Right renal pelvis (tissue), 4 donors: ENCODE measurements around the gene PIGV. TPM values are rescaled to one million over a fixed set of nuclear protein-coding genes. Genes with fewer than 3 reads are reported as not detected.
"Not testable (repeated sequence)": the region's sequence is repeated elsewhere in the genome, so short reads cannot be mapped to it uniquely, and the experiment has no call there.

Experiments
- DNase-seq, 4 donors: peaks; one replicate each; pipeline ENCODE4 v3.0.0-alpha.2; 2013; ENCODE audit warnings: low read depth in 4 of 4, low spot score in 3 of 4, missing footprints in 1 of 4
- polyA plus RNA-seq, 4 donors: library from polyadenylated mRNA; unstranded; fragments of 120-200 nt; gene quantifications; one replicate each; pipeline ENCODE4 v1.2.1, GENCODE V29; 2013; ENCODE audit not compliant: insufficient read length in 4 of 4

PIGV gene
- polyA plus RNA-seq, 4 donors = 18.1 to 19.1 (median 18.5) TPM

DNA sequence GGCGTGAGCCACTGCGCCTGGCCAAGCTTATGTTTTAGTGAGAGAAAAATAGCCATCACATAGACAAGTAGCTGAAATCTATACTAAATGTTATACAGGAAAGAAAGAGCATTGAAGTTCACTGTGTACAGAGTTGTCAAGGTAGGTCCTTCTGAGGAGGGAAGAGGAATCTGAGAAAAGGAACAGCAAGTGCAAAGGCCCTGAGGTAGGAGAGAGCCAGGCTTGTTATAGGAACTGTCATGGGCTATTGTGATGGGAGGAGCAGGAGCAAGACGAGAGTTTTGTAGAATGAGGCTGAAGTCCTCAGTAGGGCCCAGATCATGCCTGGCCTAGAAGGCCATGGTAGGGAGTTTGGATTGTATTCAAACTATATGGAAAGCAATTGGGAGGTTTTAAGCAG is 43.3 kb downstream of the PIGV start:
- DNase-seq = no peak

DNA sequence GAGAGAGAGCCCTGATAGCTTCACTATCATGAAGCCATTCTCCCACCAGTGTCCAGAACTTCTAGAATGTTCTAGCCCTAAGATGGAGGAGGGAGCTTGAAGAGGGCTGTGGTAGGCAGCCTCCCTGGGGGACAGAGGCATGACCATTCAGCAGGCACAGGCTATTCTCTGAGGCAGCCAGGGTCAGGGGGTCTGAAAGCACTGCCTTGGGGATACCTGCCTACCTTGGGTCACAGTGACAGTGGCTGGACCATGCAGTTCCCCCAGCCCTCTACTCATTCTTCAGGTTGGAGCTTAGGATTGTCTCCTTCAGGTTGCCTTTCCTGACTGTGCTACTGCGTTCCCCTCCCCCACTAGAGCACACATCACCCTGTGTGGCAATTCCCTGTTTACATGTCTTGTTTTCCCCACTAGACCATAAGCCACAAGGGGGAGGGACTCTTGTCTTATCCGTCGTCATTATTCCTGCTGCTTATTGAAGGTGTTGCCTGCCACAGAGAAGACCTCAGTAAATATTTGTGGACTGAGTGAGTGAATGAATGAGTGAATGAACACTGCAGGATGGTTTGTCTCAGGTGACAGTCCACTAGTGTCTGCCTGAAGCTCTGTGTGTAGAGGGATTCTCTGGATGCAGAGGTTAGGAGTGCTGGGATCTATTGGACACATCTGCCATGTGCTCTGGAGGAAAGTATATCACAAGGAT is 43.9 kb downstream of the PIGV start:
- DNase-seq = no peak

DNA sequence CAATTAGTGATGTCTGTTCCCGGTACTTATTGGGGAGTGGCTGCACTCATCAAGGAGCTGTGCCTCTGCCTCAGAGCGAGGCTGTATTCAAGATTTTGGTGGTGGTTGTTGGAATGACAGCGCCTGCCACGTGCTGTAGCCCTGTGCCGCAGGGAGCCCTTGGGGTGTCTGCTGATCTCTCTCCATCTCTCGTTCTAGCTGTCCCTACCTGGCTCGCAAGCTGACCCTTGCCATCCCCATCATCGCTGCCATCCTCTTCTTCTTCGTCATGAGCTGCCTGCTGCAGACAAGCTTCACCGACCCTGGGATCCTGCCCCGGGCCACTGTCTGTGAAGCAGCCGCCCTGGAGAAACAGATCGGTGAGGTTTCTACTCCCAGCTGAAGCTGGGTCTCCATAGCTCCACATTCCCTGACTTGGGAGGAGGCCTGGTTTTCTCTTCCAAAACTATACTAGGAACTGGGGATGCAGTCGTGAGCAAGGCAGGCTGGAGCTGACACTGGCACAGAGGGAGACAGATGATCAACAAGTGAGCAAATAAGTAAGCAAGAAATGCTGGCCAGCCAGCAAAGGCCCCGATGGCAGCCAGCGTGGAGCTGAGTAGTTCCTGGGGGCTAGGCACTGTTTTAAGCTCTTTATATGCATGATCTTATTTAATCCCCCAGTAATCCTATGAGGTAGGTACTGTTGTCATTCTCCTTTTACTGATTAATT is 44.7 kb downstream of the PIGV start:
- no peak for DNase-seq

DNA sequence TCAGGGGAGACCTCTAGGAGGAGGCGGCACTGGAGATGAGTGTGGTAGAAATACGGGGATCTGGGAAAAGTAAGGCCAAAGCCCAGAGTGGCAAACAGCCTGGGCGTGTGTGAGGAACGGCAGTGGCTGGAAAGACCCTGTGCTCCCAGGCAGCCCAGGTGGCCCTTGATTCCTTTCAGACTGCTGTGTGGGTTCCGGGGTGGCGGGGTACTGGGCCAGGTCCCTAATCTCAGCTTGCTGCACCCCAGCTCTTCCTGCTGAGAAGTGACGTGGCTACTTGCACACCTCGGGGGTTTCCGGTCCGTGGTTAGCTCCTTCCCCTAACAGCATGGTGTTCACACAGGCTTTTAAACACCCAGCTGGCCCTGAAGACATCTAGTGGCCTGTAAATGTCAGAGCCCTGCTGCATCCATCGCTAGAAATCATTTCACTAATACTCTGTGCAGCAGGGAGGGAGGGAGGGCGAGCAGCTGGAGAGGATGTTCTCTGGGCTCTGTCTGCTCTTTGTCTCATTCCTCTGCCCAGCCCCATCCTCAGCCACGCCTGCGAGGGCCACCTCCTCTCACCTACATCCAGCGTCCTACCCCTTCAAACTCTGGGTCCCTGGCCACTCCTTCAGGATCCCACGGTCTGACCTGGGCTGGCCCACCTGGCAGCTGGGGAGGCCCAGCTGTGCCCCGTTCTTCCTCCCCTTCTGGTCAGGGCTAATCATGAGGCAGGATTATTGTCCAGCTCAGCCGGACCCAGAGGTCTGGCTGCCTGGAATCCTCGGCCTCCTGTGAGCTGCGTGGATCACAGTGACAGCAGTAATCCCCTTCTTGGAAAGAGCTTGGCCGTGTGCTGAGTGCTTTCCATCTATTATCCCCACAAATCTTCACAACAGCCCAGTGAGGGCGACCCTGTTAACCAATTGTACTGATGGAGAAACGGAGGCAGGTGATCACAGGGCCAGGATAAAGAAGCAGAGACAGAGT is 46.0 kb downstream of the PIGV start:
- DNase-seq = no peak

DNA sequence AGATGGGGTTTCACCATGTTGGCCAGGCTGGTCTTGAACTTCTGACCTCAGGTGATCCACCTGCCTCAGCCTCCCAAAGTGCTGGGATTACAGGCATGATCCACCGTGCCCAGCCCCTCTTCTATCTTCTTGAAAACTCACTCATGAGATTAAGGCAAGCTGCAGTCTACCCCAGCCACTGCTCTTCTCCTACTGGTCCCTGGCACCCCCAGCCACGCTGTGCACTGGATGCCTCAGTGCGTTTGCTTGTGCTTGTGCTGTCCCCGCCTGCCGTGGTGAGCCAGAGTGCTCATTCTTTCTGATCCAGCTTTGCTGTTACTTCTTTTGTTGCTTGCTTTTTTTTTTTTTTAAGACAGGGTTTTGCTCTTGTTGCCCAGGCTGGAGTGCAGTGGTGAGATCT is 49.9 kb downstream of the PIGV start:
- not testable (repeated sequence) for DNase-seq

DNA sequence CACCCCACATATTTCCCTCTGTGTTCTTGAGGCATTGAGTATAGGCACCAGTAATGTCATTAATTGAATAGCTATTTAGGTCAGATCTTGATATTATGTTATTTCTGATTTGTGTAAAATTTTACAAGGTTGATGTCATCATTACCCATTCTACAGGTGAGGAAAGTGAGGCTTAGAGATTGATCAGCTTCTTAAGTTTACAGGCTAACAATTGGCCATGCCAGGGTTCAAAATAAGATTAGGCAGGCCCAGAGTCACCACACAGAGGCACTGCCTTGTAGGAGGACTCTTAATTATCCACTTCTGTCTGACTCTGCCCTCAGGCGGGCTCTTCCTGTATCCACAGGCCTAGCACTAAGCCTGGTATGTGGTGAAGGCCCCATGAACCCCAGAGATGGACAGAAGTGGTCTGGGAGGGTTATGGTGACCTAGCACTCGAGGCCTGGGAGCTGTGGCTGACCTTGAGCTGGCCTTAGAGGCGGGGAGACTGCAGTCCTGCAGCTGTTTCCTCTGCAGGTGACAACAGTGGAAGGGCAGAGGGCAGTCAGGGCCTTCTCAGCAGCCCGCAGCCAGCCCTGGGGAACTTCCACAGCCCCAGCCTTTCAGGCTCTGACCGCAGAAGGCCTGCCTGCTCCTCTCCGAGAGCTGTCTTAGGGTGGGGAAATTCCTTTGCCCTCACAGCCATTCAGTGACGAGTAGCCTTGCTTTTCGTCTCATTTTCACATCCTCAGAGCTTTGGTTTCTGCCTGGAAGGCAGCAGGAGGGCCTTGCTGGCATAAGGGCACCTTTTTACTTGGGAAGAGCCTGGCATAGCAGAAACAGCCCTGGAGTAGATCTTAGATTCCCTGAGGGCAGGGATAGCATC is 51.0 kb downstream of the PIGV start:
- DNase-seq = no peak

DNA sequence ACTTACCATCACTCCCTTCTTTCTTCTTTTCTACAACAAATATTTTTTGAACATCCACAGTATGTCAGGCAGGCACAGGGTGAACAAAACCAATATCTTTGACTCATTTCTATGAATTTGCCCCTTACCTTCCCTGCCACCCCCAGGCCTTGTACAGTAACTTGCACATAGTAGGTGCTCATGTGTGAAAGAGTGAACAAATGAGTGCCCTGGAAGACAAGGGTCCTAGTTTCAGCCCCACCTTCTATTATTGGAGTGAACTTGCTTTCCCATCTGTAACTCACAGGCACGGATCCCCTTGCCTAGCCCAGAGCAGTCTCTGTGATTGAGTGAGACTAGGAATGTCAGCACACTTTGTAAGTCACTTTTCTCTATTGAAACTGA is 51.6 kb downstream of the PIGV start:
- DNase-seq = no peak

DNA sequence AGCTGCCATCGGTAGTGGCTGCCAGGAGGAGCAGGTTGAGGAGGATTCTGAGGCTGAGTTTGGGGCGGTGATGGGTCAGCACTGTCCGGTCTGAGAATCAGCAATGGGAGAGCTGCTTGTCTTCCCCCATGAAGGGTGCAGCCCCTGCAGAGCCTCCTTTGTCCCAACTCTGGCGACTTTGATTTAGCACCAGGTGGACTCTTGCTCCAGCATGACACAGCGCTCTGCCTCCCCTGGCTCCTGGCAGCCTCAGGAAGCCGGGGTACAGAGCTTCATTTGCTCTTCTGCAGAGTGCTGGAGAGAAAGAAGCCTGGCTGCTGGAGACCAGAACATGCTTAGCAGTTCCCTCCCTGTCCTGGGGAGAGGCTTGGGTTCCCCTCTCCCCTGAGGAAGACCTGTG is 52.0 kb downstream of the PIGV start:
- no peak for DNase-seq

DNA sequence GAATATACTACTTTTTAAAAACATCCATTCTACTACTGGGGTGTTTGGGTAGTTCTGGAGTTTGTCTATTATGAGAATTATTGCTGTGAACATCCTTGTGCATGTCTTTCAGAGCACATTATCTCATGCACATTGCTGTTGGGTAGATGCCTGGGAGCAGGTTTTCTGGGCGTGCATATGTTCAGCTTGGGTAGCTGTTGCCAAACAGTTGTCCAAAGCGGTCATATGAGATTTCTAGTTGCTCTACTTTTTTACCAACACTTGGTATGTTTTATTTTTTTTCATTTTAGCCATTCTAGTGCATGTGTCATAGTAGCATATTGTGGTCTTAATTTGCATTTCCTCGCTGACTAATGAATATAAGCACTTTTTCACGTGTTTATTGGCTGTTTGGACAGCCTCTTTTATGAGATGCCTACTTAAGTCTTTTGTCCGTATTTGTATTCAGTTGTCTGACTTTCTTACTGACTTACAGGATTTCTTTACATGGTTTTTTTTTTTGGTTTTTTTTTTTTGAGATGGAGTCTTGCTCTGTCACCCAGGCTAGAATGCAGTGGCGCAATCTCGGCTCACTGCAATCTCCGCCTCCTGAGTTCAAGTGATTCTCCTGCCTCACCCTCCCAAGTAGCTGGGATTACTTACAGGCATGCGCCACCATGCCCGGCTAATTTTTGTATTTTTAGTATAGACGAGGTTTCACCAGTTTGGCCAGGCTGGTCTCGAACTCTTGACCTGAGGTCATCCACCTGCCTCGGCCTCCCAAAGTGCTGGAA is 56.9 kb downstream of the PIGV start:
- no peak for DNase-seq

DNA sequence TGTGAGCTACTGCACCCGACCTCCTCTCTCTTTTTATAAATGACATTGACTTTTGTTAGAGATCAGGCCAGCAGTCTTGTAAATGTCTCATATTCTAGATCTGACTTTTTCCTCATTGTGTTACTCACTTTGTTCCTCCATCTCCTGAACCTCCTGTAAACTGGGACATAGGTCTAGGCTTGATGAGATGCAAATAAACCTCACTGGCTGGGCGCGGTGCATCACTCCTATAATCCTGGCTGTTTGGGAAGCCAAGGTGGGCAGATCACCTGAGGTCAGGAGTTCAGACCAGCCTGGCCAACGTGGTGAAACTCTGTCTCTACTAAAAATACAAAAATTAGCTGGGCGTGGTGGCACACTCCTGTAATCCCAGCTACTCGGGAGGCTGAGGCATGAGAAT is 60.1 kb downstream of the PIGV start:
- not testable (repeated sequence) for DNase-seq

Other genes starting within 250 kb of the PIGV start
- 100 to 1,000 TPM in 1 of 4 donors, 10 to 100 TPM in 3; 85.5 to 102 (median 90.5) TPM for gene ARID1A, start 91.9 kb upstream of the PIGV start, polyA plus RNA-seq
- 10 to 100 TPM; 20.7 to 23.2 (median 22.1) TPM for gene ZDHHC18, start 38.7 kb downstream of the PIGV start, polyA plus RNA-seq
- gene SFN, start 75.2 kb downstream of the PIGV start, polyA plus RNA-seq = under 1 TPM; 0.58 to 0.91 (median 0.72) TPM
- gene GPN2, start 102.3 kb downstream of the PIGV start, polyA plus RNA-seq = 10 to 100 TPM; 28.1 to 34.1 (median 29.8) TPM
- gene GPATCH3, start 112.5 kb downstream of the PIGV start, polyA plus RNA-seq = 10 to 100 TPM; 12.0 to 17.0 (median 14.7) TPM
- 1 to 10 TPM; 1.2 to 1.8 (median 1.6) TPM for gene NR0B2, start 126.0 kb downstream of the PIGV start, polyA plus RNA-seq
- gene NUDC, start 133.8 kb downstream of the PIGV start, polyA plus RNA-seq = 10 to 100 TPM; 86.4 to 99.3 (median 90.3) TPM
- gene KDF1, start 172.5 kb downstream of the PIGV start, polyA plus RNA-seq = 10 to 100 TPM in 2 of 4 donors, 1 to 10 TPM in 2; 9.2 to 11.1 (median 10.0) TPM
- gene TRNP1, start 205.7 kb downstream of the PIGV start, polyA plus RNA-seq = 1 to 10 TPM; 6.3 to 8.1 (median 7.9) TPM
- gene TENT5B, start 224.9 kb downstream of the PIGV start, polyA plus RNA-seq = 1 to 10 TPM in 3 of 4 donors, under 1 TPM in 1; 0.80 to 1.2 (median 1.1) TPM